GM13976 (cell line): ENCODE results near the gene CAMKMT.
A peak's percentile ranks its signal among the peaks of the same experiment; 100 is the strongest.

Experiments
- DNase-seq: peaks from one replicate; pipeline ENCODE4 v3.0.0; 2012; ENCODE audit warnings: low spot score
- CTCF ChIP-seq: IDR thresholded peaks from 2 replicates; pipeline ENCODE4 v1.5.1; 2012; ENCODE audit warnings: borderline replicate concordance, mild to moderate bottlenecking; ENCODE audit not compliant: insufficient read depth; ENCODE audit errors: extremely low read depth, missing control alignments, control extremely low read depth
- in situ Hi-C: fragments of 300-500 bp; cut with MboI; formaldehyde crosslinking; loops from one replicate; pipeline ENCODE4 v1.12.0; 2022; ENCODE audit warnings: low sequenced_read_pairs, mixed read lengths, inconsistent platforms; ENCODE audit not compliant: unreplicated experiment

Gene CAMKMT

GRCh38 chr2:44361330-44362206, at the start of gene CAMKMT, which contains the start of gene PREPL:
Gene CAMKMT, plus strand, starts transcription at chr2:44361947.
Gene PREPL, minus strand, starts transcription at chr2:44361494. Its CDS starts 15,152 bp downstream, at chr2:44346342.
- in situ Hi-C loops: no loop called here
- peak; percentile 95 for DNase-seq
- no peak for TF ChIP-seq CTCF

- no peak for TF ChIP-seq CTCF
- in situ Hi-C loops: no loop called here
- DNase-seq: no peak
These were observed 47.4 kb upstream of the CAMKMT start for GRCh38 chr2:44314362-44314761.

- no peak for DNase-seq
- no peak for TF ChIP-seq CTCF
- in situ Hi-C loops: no loop called here
These were observed 45.8 kb upstream of the CAMKMT start for GRCh38 chr2:44315945-44316344.

DNA sequence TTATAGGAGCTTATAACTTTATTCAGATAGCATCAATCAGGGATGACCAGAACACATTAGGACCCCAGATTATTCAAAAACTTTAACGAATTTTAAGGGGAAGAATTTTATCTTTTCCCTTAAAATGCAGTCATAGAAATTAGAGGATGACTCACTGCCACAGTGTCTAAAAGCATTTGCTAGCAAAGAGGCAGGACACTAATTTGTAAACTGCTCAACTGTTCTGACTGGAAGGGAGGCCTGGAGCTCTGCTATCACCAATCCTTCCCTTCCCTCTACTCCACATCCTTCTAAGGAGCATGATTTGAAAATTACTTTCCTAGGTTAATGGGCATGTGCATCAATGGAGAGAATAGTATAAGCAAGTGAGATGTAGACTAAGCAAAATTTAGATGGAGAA, 40.9 kb upstream of the CAMKMT start:
- in situ Hi-C loops: no loop called here
- DNase-seq: no peak
- TF ChIP-seq CTCF: no peak

DNA sequence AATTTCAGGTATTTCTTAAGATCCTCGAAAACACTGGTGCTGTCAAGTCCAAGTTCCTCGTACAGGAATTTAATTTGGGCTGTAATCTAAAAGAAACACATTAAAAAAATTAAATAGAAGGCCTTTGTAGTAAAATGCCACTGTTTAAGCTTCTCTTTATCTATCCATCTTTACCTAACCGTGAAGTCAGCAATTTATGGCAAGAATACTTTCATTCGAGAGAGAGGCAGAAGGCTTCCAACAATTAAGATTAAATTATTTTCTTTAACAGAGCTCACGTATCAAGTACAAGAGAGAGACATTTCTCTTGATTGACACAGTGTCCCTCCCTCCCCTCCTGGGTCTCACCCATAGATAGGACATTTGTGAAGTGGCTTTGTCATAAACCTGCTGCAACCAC, 40.4 kb upstream of the CAMKMT start:
- TF ChIP-seq CTCF: no peak
- in situ Hi-C loops: no loop called here

DNA sequence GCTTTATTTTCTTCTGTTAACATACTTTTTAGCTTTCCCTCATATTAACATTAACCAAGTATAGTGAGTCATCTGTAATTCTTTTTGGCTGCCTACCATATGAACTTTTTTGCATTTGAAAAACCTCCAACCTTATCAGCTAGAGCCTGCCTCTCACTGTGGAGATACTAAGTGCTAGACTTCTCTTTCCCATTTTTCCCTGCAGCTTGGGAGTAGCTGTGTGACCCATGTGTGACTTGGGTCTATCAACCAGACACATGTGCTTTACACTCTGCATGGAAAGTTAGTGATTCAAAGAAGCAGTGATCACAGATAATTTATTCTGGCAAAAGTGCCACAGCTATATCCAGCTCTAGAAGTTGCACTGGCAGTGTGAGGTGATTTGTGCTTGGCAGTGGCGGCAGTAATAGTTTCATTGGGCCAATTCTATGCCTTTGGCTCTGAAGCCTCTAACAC, 36.7 kb upstream of the CAMKMT start:
- in situ Hi-C loops: no loop called here
- TF ChIP-seq CTCF: no peak

More for the DNA sequence above, 40.4 kb upstream of the CAMKMT start:
- no peak for DNase-seq

More for the DNA sequence above, 36.7 kb upstream of the CAMKMT start:
- DNase-seq: no peak
